Measurements from ENCODE around the gene NID2.

Gene NID2

DNA sequence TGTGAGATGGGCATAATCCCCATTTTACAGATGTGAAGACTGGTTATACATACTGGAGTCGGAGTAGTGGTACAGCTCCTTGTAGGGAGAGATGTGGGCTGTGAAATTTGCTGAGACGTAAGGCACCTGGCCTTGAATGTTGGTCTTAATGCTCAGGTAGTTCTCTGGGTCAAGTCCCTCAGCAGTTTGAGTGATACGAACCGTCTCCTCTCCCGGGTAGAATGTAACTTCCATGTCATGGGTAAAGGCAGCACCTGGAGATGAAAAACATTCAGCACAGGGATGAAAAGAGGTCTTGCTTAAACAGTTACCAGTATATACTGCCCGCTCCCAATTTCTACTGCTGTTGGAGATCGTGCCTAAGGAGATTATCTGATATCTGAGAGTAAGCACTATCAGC lies 28.3 kb downstream of the NID2 start:
- TF ChIP-seq POLR2AphosphoS5 (IDR thresholded peaks at IDR 0.05; ENCODE audit: low read depth, low read length) (no peak), SIN3A (IDR thresholded peaks at IDR 0.05; ENCODE audit: borderline replicate concordance, insufficient read depth, low read length) (no peak), TAF1 (IDR thresholded peaks at IDR 0.05; ENCODE audit: borderline replicate concordance, insufficient read depth, low read length) (no peak), FOXP2 (optimal IDR thresholded peaks at IDR 0.05; ENCODE audit: borderline replicate concordance, extremely low read depth, extremely low read length, insufficient read depth) (no peak)
- TF ChIP-seq, protein P1, sequence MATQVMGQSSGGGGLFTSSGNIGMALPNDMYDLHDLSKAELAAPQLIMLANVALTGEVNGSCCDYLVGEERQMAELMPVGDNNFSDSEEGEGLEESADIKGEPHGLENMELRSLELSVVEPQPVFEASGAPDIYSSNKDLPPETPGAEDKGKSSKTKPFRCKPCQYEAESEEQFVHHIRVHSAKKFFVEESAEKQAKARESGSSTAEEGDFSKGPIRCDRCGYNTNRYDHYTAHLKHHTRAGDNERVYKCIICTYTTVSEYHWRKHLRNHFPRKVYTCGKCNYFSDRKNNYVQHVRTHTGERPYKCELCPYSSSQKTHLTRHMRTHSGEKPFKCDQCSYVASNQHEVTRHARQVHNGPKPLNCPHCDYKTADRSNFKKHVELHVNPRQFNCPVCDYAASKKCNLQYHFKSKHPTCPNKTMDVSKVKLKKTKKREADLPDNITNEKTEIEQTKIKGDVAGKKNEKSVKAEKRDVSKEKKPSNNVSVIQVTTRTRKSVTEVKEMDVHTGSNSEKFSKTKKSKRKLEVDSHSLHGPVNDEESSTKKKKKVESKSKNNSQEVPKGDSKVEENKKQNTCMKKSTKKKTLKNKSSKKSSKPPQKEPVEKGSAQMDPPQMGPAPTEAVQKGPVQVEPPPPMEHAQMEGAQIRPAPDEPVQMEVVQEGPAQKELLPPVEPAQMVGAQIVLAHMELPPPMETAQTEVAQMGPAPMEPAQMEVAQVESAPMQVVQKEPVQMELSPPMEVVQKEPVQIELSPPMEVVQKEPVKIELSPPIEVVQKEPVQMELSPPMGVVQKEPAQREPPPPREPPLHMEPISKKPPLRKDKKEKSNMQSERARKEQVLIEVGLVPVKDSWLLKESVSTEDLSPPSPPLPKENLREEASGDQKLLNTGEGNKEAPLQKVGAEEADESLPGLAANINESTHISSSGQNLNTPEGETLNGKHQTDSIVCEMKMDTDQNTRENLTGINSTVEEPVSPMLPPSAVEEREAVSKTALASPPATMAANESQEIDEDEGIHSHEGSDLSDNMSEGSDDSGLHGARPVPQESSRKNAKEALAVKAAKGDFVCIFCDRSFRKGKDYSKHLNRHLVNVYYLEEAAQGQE (IDR thresholded peaks at IDR 0.05; ENCODE audit: insufficient read depth in 1 of 2, low read depth in 2 of 2, low read length in 2 of 2), result no peak

DNA sequence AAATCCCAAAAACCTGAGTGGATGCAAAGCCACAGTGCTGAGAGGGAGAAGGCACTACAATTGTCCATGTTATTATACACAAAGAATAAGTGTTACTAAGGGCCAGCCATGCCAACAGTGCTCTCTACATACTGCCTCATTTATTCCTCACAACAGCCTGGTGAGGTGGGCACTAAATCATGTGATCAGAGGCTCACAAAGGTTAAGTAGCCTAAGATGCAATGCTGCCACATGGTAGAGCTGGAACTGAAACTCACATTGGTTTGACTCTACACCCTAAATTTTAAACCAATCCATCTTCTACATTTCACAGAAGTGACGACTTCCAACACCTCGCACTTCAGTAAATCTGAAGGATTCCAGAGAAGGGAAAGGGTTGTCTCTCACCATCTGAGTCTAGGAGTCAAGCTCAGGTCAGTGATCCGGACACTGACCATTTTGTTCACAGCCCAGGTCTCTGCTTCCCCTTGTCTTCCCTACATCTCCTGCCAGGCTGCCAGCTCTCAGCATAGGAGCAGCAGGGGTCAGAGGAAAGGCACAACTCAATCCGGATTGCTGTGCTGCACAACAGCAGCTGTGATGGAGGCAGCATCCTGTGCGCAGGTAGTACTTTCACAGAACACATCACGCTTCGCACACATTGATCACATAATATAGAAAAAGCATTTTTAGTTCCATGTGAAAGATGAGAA lies 29.6 kb downstream of the NID2 start:
- no peak for TF ChIP-seq FOXP2 (optimal IDR thresholded peaks at IDR 0.05; ENCODE audit: borderline replicate concordance, extremely low read depth, extremely low read length, insufficient read depth)
- TF ChIP-seq, protein P1 (IDR thresholded peaks at IDR 0.05; ENCODE audit: insufficient read depth in 1 of 2, low read depth in 2 of 2, low read length in 2 of 2), result no peak
- TF ChIP-seq SIN3A (IDR thresholded peaks at IDR 0.05; ENCODE audit: borderline replicate concordance, insufficient read depth, low read length), result no peak
- TF ChIP-seq POLR2AphosphoS5 (IDR thresholded peaks at IDR 0.05; ENCODE audit: low read depth, low read length), result no peak
- TF ChIP-seq TAF1 (IDR thresholded peaks at IDR 0.05; ENCODE audit: borderline replicate concordance, insufficient read depth, low read length), result no peak

DNA sequence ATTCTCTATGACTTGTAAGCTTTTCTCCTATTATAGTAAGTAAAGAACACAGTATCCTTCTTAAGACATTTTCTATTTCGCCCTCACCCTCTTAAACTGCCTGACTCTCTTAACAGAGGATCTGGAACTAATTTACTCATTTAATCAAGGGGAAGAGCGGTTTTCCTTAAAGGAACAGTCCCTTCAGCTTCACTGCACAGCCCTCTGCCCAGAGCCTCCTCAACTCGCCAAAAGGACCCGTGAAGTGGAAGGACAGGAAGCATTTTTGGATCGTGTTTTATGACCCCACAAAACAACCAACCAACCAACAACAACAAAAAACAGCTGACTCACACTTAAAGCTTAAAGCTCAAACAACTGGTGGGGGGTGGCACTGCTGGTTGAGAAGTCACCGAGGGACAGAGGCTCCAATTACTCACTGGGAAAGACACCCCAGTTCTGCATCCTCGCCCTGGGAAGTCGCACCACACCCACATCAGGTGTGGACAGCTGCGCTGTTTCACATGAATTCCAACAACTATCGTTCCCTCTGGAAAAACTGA lies 35.7 kb downstream of the NID2 start:
- TF ChIP-seq FOXP2 (optimal IDR thresholded peaks at IDR 0.05; ENCODE audit: borderline replicate concordance, extremely low read depth, extremely low read length, insufficient read depth), result no peak
- TF ChIP-seq SIN3A (IDR thresholded peaks at IDR 0.05; ENCODE audit: borderline replicate concordance, insufficient read depth, low read length), result no peak
- no peak for TF ChIP-seq POLR2AphosphoS5 (IDR thresholded peaks at IDR 0.05; ENCODE audit: low read depth, low read length)
- TF ChIP-seq TAF1 (IDR thresholded peaks at IDR 0.05; ENCODE audit: borderline replicate concordance, insufficient read depth, low read length), result no peak
- TF ChIP-seq, protein P1 (IDR thresholded peaks at IDR 0.05; ENCODE audit: insufficient read depth in 1 of 2, low read depth in 2 of 2, low read length in 2 of 2), result no peak

DNA sequence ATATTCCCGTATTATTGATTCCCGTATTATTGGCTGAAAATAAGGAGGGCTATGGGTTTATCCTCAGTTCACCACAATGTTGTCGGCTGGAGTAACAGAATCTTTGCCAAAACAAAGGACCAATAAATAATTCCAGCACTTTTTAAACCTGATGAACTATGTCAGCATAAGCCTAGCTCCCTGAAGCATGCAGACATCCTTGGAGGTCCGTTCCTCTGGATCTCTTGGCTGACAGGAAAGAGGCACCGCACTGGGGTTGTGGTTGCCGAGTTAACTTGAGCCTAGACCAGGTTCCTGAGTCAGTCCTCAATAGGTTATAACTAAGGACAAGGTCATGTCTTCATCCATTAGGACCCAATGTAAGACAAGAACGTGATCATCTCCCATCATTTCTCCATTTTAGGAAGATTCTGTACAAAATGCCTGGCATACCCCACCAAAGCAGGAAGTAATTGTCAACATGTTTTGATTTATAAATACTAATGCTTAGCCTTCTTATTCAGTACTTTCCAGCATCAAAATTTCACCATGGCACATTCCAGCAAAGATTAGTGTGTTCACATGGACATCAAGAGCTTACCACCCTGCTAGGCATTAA lies 36.6 kb downstream of the NID2 start:
- TF ChIP-seq FOXP2 (optimal IDR thresholded peaks at IDR 0.05; ENCODE audit: borderline replicate concordance, extremely low read depth, extremely low read length, insufficient read depth) (no peak), POLR2AphosphoS5 (IDR thresholded peaks at IDR 0.05; ENCODE audit: low read depth, low read length) (no peak), TAF1 (IDR thresholded peaks at IDR 0.05; ENCODE audit: borderline replicate concordance, insufficient read depth, low read length) (no peak), SIN3A (IDR thresholded peaks at IDR 0.05; ENCODE audit: borderline replicate concordance, insufficient read depth, low read length) (no peak)
- TF ChIP-seq, protein P1 (IDR thresholded peaks at IDR 0.05; ENCODE audit: insufficient read depth in 1 of 2, low read depth in 2 of 2, low read length in 2 of 2), result no peak

Data from PFSK-1 (cell line).